Tibial nerve (tissue), 4 donors: ENCODE results near the gene ARMH2. TPM values are rescaled to one million over a fixed set of nuclear protein-coding genes. Genes with fewer than 3 reads are reported as not detected.

Experiments used
- DNase-seq, 2 donors: peaks; one replicate each; pipeline ENCODE4 v3.0.0-alpha.2; 2019; ENCODE audit warnings: low spot score in 2 of 2
- H3K27ac ChIP-seq, 4 donors: fragments of 200-600 bp; sonication (generic) in 3 of 4; one replicate each; pipeline ENCODE4 v1.5.1; 2017 to 2019; ENCODE audit warnings: mild to moderate bottlenecking in 1 of 4
- H3K27me3 ChIP-seq, 2 donors: fragments of 200-600 bp; sonication (generic) in 1 of 2; one replicate each; pipeline versions ENCODE4 v1.5.1 to v1.6.0; 2017 to 2019
- H3K36me3 ChIP-seq, 3 donors: fragments of 200-600 bp; sonication (generic); one replicate each; pipeline ENCODE4 v1.5.1; 2018 to 2019
- H3K4me1 ChIP-seq, 4 donors: fragments of 200-600 bp; sonication (generic) in 3 of 4; one replicate each; pipeline ENCODE4 v1.5.1; 2017 to 2019
- H3K4me3 ChIP-seq, 4 donors: fragments of 200-600 bp; sonication (generic) in 3 of 4; one replicate each; pipeline ENCODE4 v1.5.1; 2017 to 2019; ENCODE audit warnings: mild to moderate bottlenecking in 1 of 4, moderate library complexity in 1 of 4
- H3K9me3 ChIP-seq, 4 donors: fragments of 200-600 bp; sonication (generic) in 3 of 4; one replicate each; pipeline ENCODE4 v1.5.1; 2017 to 2019
- CTCF ChIP-seq, 5 experiments: fragments of 200-600 bp in 3 of 5; fragments of 450-650 bp in 2 of 5; sonication (generic) in 3 of 5; IDR thresholded peaks; one replicate each; pipeline ENCODE4 v1.5.1; 2016 to 2019; ENCODE audit warnings: antibody characterized with exemption in 5 of 5, mild to moderate bottlenecking in 3 of 5, moderate library complexity in 2 of 5
- EP300 ChIP-seq, 2 donors: sonication (generic); formaldehyde crosslinking; IDR thresholded peaks; one replicate each; pipeline ENCODE4 v1.6.1; 2017; ENCODE audit warnings: antibody characterized with exemption in 2 of 2, mild to moderate bottlenecking in 1 of 2
- POLR2A ChIP-seq, 2 donors: fragments of 450-650 bp; IDR thresholded peaks; one replicate each; pipeline ENCODE4 v1.6.1; 2017; ENCODE audit warnings: antibody characterized with exemption in 2 of 2, mild to moderate bottlenecking in 2 of 2, moderate library complexity in 2 of 2
- WGBS, 2 donors: methylation state at CpG; one replicate each; pipeline ENCODE4 v1.1.5; 2018; 5-methylcytosine and 5-hydroxymethylcytosine counted together
- total RNA-seq, 4 donors: library from RNA; depleted of rRNA; stranded (reverse); fragments of >200 nt; gene quantifications; one replicate each; pipeline ENCODE4 v1.1.0, GENCODE V29; 2016

Gene ARMH2
- total RNA-seq = not detected

GRCh38 chr6:24798740-24799540, at the start of gene ARMH2:
Gene ARMH2 (minus strand): TSS chr6:24798917. CDS start chr6:24798857, 60 bp downstream.
- no peaks in the 10 kb centered on the region for H3K36me3 ChIP-seq
- H3K4me3 ChIP-seq = no peak within 1 kb of the TSS
- WGBS, 2 donors = 89 to 90% methylated on average over 13 of the region's 13 CpGs
- H3K27me3 ChIP-seq = no peaks in the 10 kb centered on the region
- no peak for DNase-seq
- H3K4me1 ChIP-seq = no peaks in the 10 kb centered on the region
- TF ChIP-seq POLR2A (IDR thresholded peaks at IDR 0.05) (no peak), CTCF (IDR thresholded peaks at IDR 0.05) (no peak), EP300 (IDR thresholded peaks at IDR 0.05) (no peak)
- H3K27ac ChIP-seq = no peak within 1 kb of the TSS
- no peaks in the 10 kb centered on the region for H3K9me3 ChIP-seq

- TF ChIP-seq POLR2A (IDR thresholded peaks at IDR 0.05) (no peak), EP300 (IDR thresholded peaks at IDR 0.05) (no peak)
- no peak for DNase-seq
- H3K4me1 ChIP-seq = no peaks in the 10 kb centered on the region
- no peaks in the 10 kb centered on the region for H3K27me3 ChIP-seq
- no peaks in the 10 kb centered on the region for H3K9me3 ChIP-seq
- no peak overlapping the region for H3K4me3 ChIP-seq
- WGBS, 2 donors = 51 to 52% methylated on average over 4 of the region's 4 CpGs
- no peak overlapping the region for H3K27ac ChIP-seq
- H3K36me3 ChIP-seq = peaks cover 0 to 17% (median 0%) of the 10 kb centered on the region in 3 donors
These were observed 49.7 kb upstream of the ARMH2 start for GRCh38 chr6:24848461-24848860.

- Histone ChIP-seq H3K9me3 (no peaks in the 10 kb centered on the region), H3K27ac (no peak overlapping the region), H3K4me1 (no peaks in the 10 kb centered on the region), H3K36me3 (peaks cover 0 to 25% (median 0%) of the 10 kb centered on the region in 3 donors), H3K4me3 (no peak overlapping the region), H3K27me3 (no peaks in the 10 kb centered on the region)
- 57 to 70% methylated on average over 7 of the region's 7 CpGs for WGBS, 2 donors
- TF ChIP-seq CTCF (IDR thresholded peaks at IDR 0.05) = no peak
- no peak for TF ChIP-seq POLR2A (IDR thresholded peaks at IDR 0.05)
- no peak for TF ChIP-seq EP300 (IDR thresholded peaks at IDR 0.05)
- DNase-seq = no peak
These were observed 48.7 kb upstream of the ARMH2 start for GRCh38 chr6:24847402-24847801.

- DNase-seq = no peak
- WGBS, 2 donors = 81 to 95% methylated on average over 4 of the region's 4 CpGs
These were observed 46.9 kb upstream of the ARMH2 start for GRCh38 chr6:24845578-24845977.

GRCh38 chr6:24844903-24845302, 46.2 kb upstream of the ARMH2 start:
- TF ChIP-seq CTCF (IDR thresholded peaks at IDR 0.05) (no peak), EP300 (IDR thresholded peaks at IDR 0.05) (no peak), POLR2A (IDR thresholded peaks at IDR 0.05) (no peak)
- no peaks in the 10 kb centered on the region for H3K4me1 ChIP-seq
- H3K4me3 ChIP-seq = no peak overlapping the region
- H3K36me3 ChIP-seq = peaks cover 0 to 26% (median 0%) of the 10 kb centered on the region in 3 donors
- no peaks in the 10 kb centered on the region for H3K9me3 ChIP-seq
- 95 to 97% methylated on average over 6 of the region's 6 CpGs for WGBS, 2 donors
- DNase-seq = no peak
- H3K27me3 ChIP-seq = no peaks in the 10 kb centered on the region
- no peak overlapping the region for H3K27ac ChIP-seq

More at GRCh38 chr6:24845578-24845977, 46.9 kb upstream of the ARMH2 start:
- peaks cover 0 to 32% (median 0%) of the 10 kb centered on the region in 3 donors for H3K36me3 ChIP-seq
- H3K27me3 ChIP-seq = no peaks in the 10 kb centered on the region
- H3K4me3 ChIP-seq = no peak overlapping the region
- no peak overlapping the region for H3K27ac ChIP-seq
- no peak for TF ChIP-seq POLR2A (IDR thresholded peaks at IDR 0.05)
- TF ChIP-seq EP300 (IDR thresholded peaks at IDR 0.05) = no peak
- no peak for TF ChIP-seq CTCF (IDR thresholded peaks at IDR 0.05)
- H3K9me3 ChIP-seq = no peaks in the 10 kb centered on the region
- no peaks in the 10 kb centered on the region for H3K4me1 ChIP-seq
